Naive thymus-derived CD4-positive, alpha-beta T cell (primary cell): ENCODE results near the gene TNIP2. TPM values are rescaled to one million over a fixed set of nuclear protein-coding genes. Genes with fewer than 3 reads are reported as not detected.

Source experiments
- ATAC-seq: fragments of 150-1000 bp; cut with Tn5 transposase; 2 replicates; pipeline ENCODE4 v1.10.0; 2021; ENCODE audit warnings: mild to moderate bottlenecking, moderate library complexity
- CTCF ChIA-PET: fragments of 350-600 bp; sonication (Branson Sonifier 250); formaldehyde crosslinking; loops from one replicate; lab custom pipeline; 2021; ENCODE audit warnings: antibody characterized with exemption; lab: Charles Lee
- POLR2A ChIA-PET: fragments of 350-600 bp; sonication (Branson Sonifier 250); formaldehyde crosslinking; loops from one replicate; lab custom pipeline; 2021; ENCODE audit warnings: antibody characterized with exemption, inconsistent platforms; lab: Charles Lee
- DNase-seq, 9 donors: peaks; one replicate each; pipeline versions ENCODE4 v3.0.0 to v3.0.0-alpha.2; 2020 to 2022; ENCODE audit warnings: mixed read lengths in 1 of 9
- H3K27ac ChIP-seq: one replicate; pipeline ENCODE4 v1.7.0; 2013; ENCODE audit warnings: mild to moderate bottlenecking, low read depth, low read length, moderate library complexity
- H3K27me3 ChIP-seq, 2 donors: one replicate each; pipeline ENCODE4 v1.7.0; 2013; ENCODE audit warnings: low read length in 2 of 2, mild to moderate bottlenecking in 2 of 2, moderate library complexity in 2 of 2; ENCODE audit not compliant: control insufficient read depth in 2 of 2, insufficient read depth in 2 of 2
- H3K36me3 ChIP-seq, 3 experiments: 1 replicate in 2 of 3; 2 replicates in 1 of 3; pipeline ENCODE4 v1.7.0; 2013; ENCODE audit warnings: low read length in 3 of 3, mild to moderate bottlenecking in 3 of 3, moderate library complexity in 1 of 3; ENCODE audit not compliant: insufficient read depth in 3 of 3, control insufficient read depth in 2 of 3
- H3K4me1 ChIP-seq, 2 donors: one replicate each; pipeline ENCODE4 v1.7.0; 2013; ENCODE audit warnings: low read length in 2 of 2, mild to moderate bottlenecking in 2 of 2, moderate library complexity in 1 of 2; ENCODE audit not compliant: control insufficient read depth in 2 of 2, insufficient read depth in 2 of 2
- H3K4me3 ChIP-seq: 2 replicates; pipeline ENCODE4 v1.7.0; 2013; ENCODE audit warnings: mild to moderate bottlenecking, low read length
- H3K9me3 ChIP-seq, 3 experiments: 1 replicate in 2 of 3; 2 replicates in 1 of 3; pipeline ENCODE4 v1.7.0; 2013; ENCODE audit warnings: low read length in 3 of 3; ENCODE audit not compliant: control insufficient read depth in 2 of 3
- H3K27ac Mint-ChIP-seq, 9 donors: one replicate each; pipeline ENCODE4 v1.8.0; 2020 to 2022; ENCODE audit warnings: mixed read lengths in 9 of 9, mild to moderate bottlenecking in 8 of 9, moderate library complexity in 5 of 9, inconsistent platforms in 2 of 9
- H3K27me3 Mint-ChIP-seq, 5 donors: one replicate each; pipeline ENCODE4 v1.8.0; 2021 to 2022; ENCODE audit warnings: mixed read lengths in 5 of 5, mild to moderate bottlenecking in 1 of 5
- H3K36me3 Mint-ChIP-seq, 5 donors: one replicate each; pipeline ENCODE4 v1.8.0; 2020 to 2022; ENCODE audit warnings: mixed read lengths in 5 of 5, mild to moderate bottlenecking in 3 of 5, inconsistent platforms in 1 of 5
- H3K4me1 Mint-ChIP-seq, 7 donors: one replicate each; pipeline ENCODE4 v1.8.0; 2020 to 2022; ENCODE audit warnings: mixed read lengths in 7 of 7, mild to moderate bottlenecking in 3 of 7, inconsistent platforms in 1 of 7
- H3K4me3 Mint-ChIP-seq, 10 donors: one replicate each; pipeline ENCODE4 v1.8.0; 2020 to 2022; ENCODE audit warnings: mild to moderate bottlenecking in 10 of 10, mixed read lengths in 10 of 10, moderate library complexity in 6 of 10, inconsistent platforms in 2 of 10
- H3K9me3 Mint-ChIP-seq, 11 donors: one replicate each; pipeline ENCODE4 v1.8.0; 2020 to 2022; ENCODE audit warnings: mixed read lengths in 11 of 11, mild to moderate bottlenecking in 4 of 11, inconsistent platforms in 1 of 11, moderate library complexity in 1 of 11
- intact Hi-C, 2 donors: fragments of 100-400 bp; cut with micrococcal nuclease; formaldehyde crosslinking; loops; one replicate each; pipeline ENCODE4 v1.15.1; 2023
- polyA plus RNA-seq, 2 donors: library from polyadenylated mRNA; unstranded; fragments of 300-500 nt; fragmentation: Illumina TruSeq; gene quantifications; one replicate each; pipeline ENCODE4 v1.2.3, GENCODE V29; 2021
- total RNA-seq, 6 experiments: library from RNA in 5 of 6; stranded (reverse) in 5 of 6; gene quantifications; 1 replicate in 5 of 6; 2 replicates in 1 of 6; pipeline ENCODE4 v1.2.3 and lab custom pipeline; 2021 to 2026

TNIP2 gene
- total and polyA plus RNA-seq, 7 experiments from 2014 or later: 33.6 to 56.0 (median 43.6) TPM

DNA sequence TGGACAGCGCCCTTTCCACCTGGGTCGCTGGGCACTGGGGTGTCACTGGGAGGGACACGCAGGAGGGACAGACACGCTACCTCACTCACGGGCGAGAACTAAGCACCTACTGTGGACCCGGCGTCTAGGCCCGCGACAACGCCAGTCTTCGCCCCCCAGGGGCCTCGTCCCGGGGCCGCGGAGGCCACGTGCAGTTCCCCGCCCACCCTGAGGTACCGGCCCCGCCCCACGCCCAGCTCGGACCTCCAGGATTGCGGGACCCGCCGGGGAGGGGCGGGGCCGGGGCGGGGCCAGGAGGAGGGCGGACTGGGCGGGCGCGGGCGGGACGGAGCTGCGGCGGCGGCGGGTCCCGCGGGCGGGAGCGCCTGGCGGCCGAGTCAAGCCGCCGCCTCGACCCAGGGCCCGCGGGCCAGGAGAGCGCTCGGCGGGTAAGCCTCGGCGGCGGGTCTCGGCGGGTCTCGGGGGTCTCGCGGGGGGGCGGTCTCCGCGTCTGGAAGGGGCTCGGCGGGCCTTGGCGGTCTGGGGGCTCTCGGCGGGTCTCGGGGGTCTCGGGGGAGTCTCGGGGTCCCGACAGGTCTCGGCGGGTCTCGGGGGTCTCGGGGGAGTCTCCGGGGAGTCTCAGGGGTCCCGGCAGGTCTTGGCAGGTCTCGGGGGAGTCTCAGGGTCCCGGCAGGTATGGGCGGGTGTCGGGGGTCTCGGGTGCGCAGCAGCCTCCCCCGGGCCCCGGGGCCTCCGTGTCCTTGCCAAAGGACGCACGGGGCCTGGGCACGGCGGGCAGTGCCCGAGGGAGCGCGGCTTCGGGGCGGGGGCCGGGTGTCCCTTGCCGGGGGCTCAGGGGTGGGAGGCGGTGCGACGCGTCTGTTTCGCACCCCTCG, 36.8 kb upstream of the TNIP2 start, which contains the start of gene SH3BP2:
Gene SH3BP2, plus strand, starts transcription at position 375 of the 875 bp plus-strand sequence. CDS start 27,533 bp downstream, outside the sequence.
- Mint-ChIP-seq H3K9me3 (no peaks in the 10 kb centered on the region), H3K27me3 (no peaks in the 10 kb centered on the region), H3K27ac (peak within 1 kb of the TSS in 8 of 9 donors; percentile 58 to 88 (median 74)), H3K4me3 (peak within 1 kb of the TSS; percentile 78 to 88 (median 86)), H3K4me1 (peaks cover 31 to 59% (median 45%) of the 10 kb centered on the region in 7 donors), H3K36me3 (no peaks in the 10 kb centered on the region)
- H3K4me3 ChIP-seq: peak within 1 kb of the TSS; percentile 58
- peak in 2 of 9 donors; percentile 55 to 72 for DNase-seq
- ChIA-PET POLR2A (interaction anchor here (1.2 kb wide), 1 partner anchor 11 kb away, joined by 5 read pairs; no protein-coding TSS in a partner anchor), CTCF (no interaction called here)
- intact Hi-C loops: no loop called here
- no peaks in the 10 kb centered on the region for H3K36me3 ChIP-seq
- ATAC-seq: peak; percentile 77
- no peaks in the 10 kb centered on the region for H3K9me3 ChIP-seq
- H3K4me1 ChIP-seq: peaks cover 16 to 31% of the 10 kb centered on the region in 2 donors
- no peaks in the 10 kb centered on the region for H3K27me3 ChIP-seq
- peak within 1 kb of the TSS; percentile 48 for H3K27ac ChIP-seq

DNA sequence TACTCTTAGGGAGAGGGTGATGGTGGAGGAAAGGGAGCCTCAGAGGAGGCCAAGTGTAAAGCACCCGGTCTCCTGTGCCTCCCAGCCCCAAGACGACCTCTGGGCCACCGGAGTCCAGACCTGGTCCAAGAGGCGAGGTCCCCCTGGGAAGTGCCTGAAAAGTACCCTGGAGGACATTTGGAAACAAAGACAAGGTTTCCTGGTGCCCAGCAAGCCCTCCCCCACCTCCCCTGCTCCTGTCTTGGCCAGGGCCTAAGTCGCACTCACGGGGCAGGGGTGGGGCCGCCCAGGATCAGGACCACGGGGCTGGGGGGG, 36.2 kb upstream of the TNIP2 start:
- H3K36me3 Mint-ChIP-seq: no peaks in the 10 kb centered on the region
- Histone ChIP-seq H3K4me1 (peaks cover 22 to 31% of the 10 kb centered on the region in 2 donors), H3K36me3 (no peaks in the 10 kb centered on the region), H3K9me3 (no peaks in the 10 kb centered on the region), H3K27ac (no peak overlapping the region), H3K27me3 (no peaks in the 10 kb centered on the region), H3K4me3 (no peak overlapping the region)
- POLR2A ChIA-PET: interaction anchor here (0.6 to 1.2 kb wide), 2 partner anchors 11 to 159 kb away, joined by 3 to 5 read pairs; no protein-coding TSS in a partner anchor
- intact Hi-C loops: no loop called here
- H3K27ac Mint-ChIP-seq: peak overlapping the region in 4 of 9 donors; percentile 61 to 75 (median 70)
- no peaks in the 10 kb centered on the region for H3K9me3 Mint-ChIP-seq
- H3K27me3 Mint-ChIP-seq: no peaks in the 10 kb centered on the region
- CTCF ChIA-PET: no interaction called here
- H3K4me3 Mint-ChIP-seq: peak overlapping the region in 7 of 10 donors; percentile 32 to 85 (median 49)
- DNase-seq (no peak), ATAC-seq (no peak)
- H3K4me1 Mint-ChIP-seq: peaks cover 25 to 59% (median 45%) of the 10 kb centered on the region in 7 donors

DNA sequence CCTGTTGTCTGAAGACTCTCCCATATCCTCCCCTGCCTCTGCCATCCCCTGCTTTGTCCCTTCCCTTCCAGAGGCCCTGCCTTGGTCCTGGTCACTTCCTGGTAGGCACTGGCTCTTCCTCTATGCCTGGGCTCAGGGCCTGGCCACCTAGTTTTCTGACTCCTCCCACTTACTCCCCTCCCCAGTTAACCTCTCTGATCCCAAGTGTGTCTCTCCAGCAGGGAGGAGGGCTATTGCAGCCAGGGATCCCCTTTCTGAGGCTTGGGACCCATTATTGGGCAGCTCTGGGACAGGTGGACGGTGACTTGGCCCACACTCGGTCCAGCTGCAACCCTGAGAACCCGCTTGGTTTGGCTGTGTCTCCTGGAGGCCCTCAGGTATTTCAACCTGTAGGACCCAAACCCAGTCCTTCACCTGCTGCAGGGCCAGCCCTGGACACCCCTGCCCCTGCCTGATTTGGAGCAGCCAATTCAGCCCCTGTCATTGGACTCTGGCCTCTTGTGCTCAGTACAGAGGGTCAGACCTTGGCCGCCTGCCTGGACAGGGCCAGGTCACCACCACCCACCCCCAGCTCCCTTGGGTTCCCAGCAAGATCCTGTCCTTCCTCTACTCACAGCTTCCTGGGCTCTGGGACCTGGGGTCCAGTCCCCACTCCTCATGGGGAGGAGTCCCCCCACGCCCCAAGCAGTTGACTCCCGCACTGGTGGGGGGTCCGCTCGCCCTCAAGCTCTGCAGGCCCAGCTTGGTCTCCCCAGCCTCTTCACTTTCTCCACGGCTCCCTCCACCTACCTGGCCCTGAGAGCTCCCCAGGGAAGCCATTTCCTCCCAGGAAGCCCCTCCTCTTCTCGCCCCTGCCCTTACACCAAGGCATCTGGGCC, 35.6 kb upstream of the TNIP2 start:
- peak overlapping the region in 8 of 9 donors; percentile 61 to 80 (median 71) for H3K27ac Mint-ChIP-seq
- Histone ChIP-seq H3K27ac (peak overlapping the region; percentile 12), H3K9me3 (no peaks in the 10 kb centered on the region), H3K4me1 (peaks cover 27 to 35% of the 10 kb centered on the region in 2 donors), H3K4me3 (no peak overlapping the region), H3K36me3 (no peaks in the 10 kb centered on the region), H3K27me3 (no peaks in the 10 kb centered on the region)
- H3K4me3 Mint-ChIP-seq: peak overlapping the region in 6 of 10 donors; percentile 8 to 85 (median 48)
- intact Hi-C loops: no loop called here
- H3K27me3 Mint-ChIP-seq: no peaks in the 10 kb centered on the region
- ChIA-PET CTCF (no interaction called here), POLR2A (interaction anchor here (0.6 to 1.2 kb wide), 4 partner anchors 8 to 160 kb away, joined by 3 to 5 read pairs (median 4); no protein-coding TSS in a partner anchor)
- no peak for DNase-seq
- peaks cover 30 to 65% (median 46%) of the 10 kb centered on the region in 7 donors for H3K4me1 Mint-ChIP-seq
- H3K9me3 Mint-ChIP-seq: no peaks in the 10 kb centered on the region
- no peaks in the 10 kb centered on the region for H3K36me3 Mint-ChIP-seq
- ATAC-seq: no peak

DNA sequence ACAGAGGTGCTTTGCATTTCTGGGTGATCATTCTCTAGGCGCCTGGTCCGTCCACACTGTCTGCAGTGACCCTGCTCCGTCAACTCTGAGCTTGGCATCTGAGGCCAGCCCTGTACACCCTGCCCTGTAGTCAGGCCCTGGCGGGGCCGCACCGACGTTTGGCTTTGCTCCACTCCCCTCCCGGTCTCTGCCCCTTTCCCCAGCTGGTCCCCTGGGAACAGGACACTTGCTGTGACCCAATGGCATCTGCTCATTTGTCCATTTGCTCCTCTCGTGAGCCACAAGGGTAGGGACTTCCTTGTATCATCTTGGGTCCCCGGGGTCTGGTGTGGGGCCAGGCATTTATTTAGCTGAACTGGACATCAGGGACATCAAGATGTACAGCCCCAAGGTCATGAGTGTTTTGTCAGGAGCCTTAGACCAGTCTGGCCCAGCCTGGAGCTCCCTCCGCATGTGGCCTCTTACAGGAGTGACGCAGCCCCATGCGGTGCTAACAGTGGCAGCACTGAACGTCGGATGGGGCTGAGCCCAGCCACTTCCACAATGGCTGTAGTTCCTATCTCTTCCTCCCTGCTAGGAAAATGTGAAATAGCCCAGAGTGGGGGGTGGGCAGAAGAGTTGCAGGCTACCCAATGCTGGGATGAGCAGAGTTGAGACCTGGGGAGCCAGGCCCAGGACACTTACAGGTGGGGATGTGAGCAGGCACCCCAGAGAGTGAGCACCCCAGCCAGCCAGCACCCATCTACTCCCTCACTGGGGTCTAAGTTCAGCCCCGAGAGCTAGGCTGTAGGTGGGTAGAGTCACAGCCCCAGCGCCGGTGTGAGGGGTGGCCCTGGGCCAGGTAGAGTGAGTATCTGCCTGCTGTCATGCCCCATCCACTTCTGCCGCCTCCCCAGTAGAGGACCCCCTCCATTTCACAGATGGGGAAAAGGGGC, 34.7 kb upstream of the TNIP2 start:
- H3K27ac ChIP-seq: peak overlapping the region; percentile 12
- intact Hi-C loops: no loop called here
- H3K27me3 Mint-ChIP-seq: no peaks in the 10 kb centered on the region
- ATAC-seq (peak; percentile 16), DNase-seq (no peak)
- H3K4me1 Mint-ChIP-seq: peaks cover 34 to 68% (median 48%) of the 10 kb centered on the region in 7 donors
- no peaks in the 10 kb centered on the region for H3K9me3 ChIP-seq
- H3K4me1 ChIP-seq: peaks cover 34 to 44% of the 10 kb centered on the region in 2 donors
- no peaks in the 10 kb centered on the region for H3K36me3 ChIP-seq
- H3K27me3 ChIP-seq: no peaks in the 10 kb centered on the region
- no peaks in the 10 kb centered on the region for H3K9me3 Mint-ChIP-seq
- POLR2A ChIA-PET: interaction anchor here (0.7 to 0.9 kb wide), 2 partner anchors 9 to 13 kb away, joined by 3 to 4 read pairs; no protein-coding TSS in a partner anchor
- no peaks in the 10 kb centered on the region for H3K36me3 Mint-ChIP-seq
- CTCF ChIA-PET: no interaction called here
- peak overlapping the region in 3 of 10 donors; percentile 8 to 84 (median 21) for H3K4me3 Mint-ChIP-seq
- no peak overlapping the region for H3K4me3 ChIP-seq
- peak overlapping the region in 8 of 9 donors; percentile 61 to 82 (median 74) for H3K27ac Mint-ChIP-seq

DNA sequence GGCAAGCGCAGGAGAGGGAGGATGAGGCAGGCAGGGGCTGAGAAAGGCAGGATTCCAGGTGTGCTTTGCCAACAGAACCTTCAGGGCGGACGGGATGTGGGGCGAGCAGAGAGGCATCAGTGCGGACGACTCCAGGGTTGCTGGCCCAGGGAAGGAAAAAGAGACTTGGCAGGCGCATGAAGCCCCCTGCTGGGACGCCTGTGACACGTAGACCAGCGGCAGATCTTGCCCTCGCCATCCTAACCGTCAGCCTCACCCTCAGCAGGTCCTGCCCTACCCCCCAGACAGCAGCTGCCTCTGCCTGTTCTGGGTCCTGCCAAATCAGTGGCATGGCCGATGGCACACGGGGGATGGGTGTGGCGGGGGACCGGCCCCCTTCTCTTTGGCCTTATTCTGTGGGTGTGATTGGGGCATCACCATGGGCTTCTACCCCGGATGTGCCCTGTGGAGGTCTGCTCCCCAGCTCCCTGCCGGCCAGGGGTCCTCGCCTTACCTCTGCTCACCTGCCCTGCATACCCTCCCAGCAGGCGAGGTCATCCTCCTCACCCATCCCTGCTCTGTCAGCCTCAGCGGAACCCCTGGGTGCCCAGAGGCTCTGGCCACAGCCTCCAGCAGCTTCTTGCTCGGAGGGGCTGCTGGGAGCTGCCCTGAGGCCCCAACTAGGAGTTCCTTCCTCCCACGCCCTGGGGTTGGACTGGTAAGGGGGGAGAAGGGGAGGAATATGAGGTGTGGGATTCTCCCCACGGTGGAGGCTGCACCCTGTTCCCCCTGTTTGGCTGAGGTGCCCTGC, 33.9 kb upstream of the TNIP2 start:
- CTCF ChIA-PET: no interaction called here
- intact Hi-C loops: loop anchor here in 1 of 2 donors (5.0 kb wide), 1 partner anchor 62 kb away; no protein-coding TSS in a partner anchor

More for the DNA sequence above, 33.9 kb upstream of the TNIP2 start:
- H3K4me1 ChIP-seq: peaks cover 34 to 44% of the 10 kb centered on the region in 2 donors
- POLR2A ChIA-PET: no interaction called here
- H3K9me3 ChIP-seq: no peaks in the 10 kb centered on the region
- DNase-seq (no peak), ATAC-seq (no peak)
- no peaks in the 10 kb centered on the region for H3K36me3 ChIP-seq
- no peak overlapping the region for H3K27ac ChIP-seq
- H3K27me3 ChIP-seq: no peaks in the 10 kb centered on the region
- Mint-ChIP-seq H3K27me3 (no peaks in the 10 kb centered on the region), H3K9me3 (no peaks in the 10 kb centered on the region), H3K36me3 (peaks cover 0 to 2% (median 0%) of the 10 kb centered on the region in 5 donors), H3K27ac (peak overlapping the region; percentile 31 to 89 (median 74)), H3K4me1 (peaks cover 30 to 66% (median 53%) of the 10 kb centered on the region in 7 donors), H3K4me3 (peak overlapping the region in 3 of 10 donors; percentile 6 to 69 (median 20))
- H3K4me3 ChIP-seq: no peak overlapping the region
